Spleen (tissue), 7 donors: ENCODE results near the gene HPS3.

Experiments used
- POLR2A ChIP-seq, 3 donors: fragments of 450-650 bp; IDR thresholded peaks; one replicate each; pipeline ENCODE4 v1.5.1; 2017; ENCODE audit warnings: antibody characterized with exemption in 3 of 3, mild to moderate bottlenecking in 1 of 3
- POLR2AphosphoS5 ChIP-seq, 3 donors: sonication (generic); formaldehyde crosslinking; IDR thresholded peaks; one replicate each; pipeline ENCODE4 v1.5.1; 2017; ENCODE audit warnings: antibody characterized with exemption in 3 of 3
- TF ChIP-seq, protein P1 (sequence below), 11 experiments: fragments of 200-600 bp in 7 of 11; fragments of 450-650 bp in 4 of 11; sonication (generic) in 4 of 11; IDR thresholded peaks in 8 of 11; conservative IDR thresholded peaks in 3 of 11; 1 replicate in 7 of 11; 2 replicates in 4 of 11; pipeline versions ENCODE4 v1.4.0 to v1.8.0; 2016 to 2021; ENCODE audit warnings: antibody characterized with exemption in 11 of 11, inconsistent platforms in 4 of 11, mild to moderate bottlenecking in 1 of 11
- donor health status: DM: no; HTN: no; CAD: no; lungs with moderate emphysema.
- donor health status: DM: no; HTN: no; CAD: no.
- donor health status: DM: no; HTN: no; CAD: no.

DNA sequence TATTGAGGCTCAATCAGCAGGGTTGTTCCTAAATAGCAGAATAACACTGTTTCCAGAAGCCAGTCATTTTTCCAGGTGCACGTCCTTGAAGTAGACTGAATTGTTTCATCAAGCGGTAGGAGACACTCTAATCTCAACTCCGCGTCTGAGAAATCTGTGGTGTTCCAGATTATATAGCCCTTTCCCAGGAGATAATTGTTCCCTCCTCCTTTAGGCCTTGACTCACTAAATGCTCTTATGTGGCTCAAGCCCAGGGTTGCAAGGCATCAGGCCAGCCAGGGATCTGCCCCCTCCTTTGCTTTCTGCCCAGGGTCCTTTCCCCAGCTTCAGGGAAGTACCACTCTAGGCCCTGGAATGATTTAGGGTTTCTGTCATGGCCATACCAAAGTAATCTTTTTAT, 37.5 kb upstream of the HPS3 start:
- TF ChIP-seq, protein P1, sequence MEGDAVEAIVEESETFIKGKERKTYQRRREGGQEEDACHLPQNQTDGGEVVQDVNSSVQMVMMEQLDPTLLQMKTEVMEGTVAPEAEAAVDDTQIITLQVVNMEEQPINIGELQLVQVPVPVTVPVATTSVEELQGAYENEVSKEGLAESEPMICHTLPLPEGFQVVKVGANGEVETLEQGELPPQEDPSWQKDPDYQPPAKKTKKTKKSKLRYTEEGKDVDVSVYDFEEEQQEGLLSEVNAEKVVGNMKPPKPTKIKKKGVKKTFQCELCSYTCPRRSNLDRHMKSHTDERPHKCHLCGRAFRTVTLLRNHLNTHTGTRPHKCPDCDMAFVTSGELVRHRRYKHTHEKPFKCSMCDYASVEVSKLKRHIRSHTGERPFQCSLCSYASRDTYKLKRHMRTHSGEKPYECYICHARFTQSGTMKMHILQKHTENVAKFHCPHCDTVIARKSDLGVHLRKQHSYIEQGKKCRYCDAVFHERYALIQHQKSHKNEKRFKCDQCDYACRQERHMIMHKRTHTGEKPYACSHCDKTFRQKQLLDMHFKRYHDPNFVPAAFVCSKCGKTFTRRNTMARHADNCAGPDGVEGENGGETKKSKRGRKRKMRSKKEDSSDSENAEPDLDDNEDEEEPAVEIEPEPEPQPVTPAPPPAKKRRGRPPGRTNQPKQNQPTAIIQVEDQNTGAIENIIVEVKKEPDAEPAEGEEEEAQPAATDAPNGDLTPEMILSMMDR (IDR thresholded peaks at IDR 0.05 in 8 of 11, conservative IDR thresholded peaks at IDR 0.05 in 3 of 11), result no peak
- TF ChIP-seq POLR2A (IDR thresholded peaks at IDR 0.05), result no peak
- no peak for TF ChIP-seq POLR2AphosphoS5 (IDR thresholded peaks at IDR 0.05)
